ENCODE data around the gene TRAM2.
A peak's percentile ranks its signal among the peaks of the same experiment; 100 is the strongest.

Gene TRAM2

GRCh38 chr6:52566853-52567279, 10.0 kb downstream of the TRAM2 start:
- no peak for TF ChIP-seq Cebpa-rat (IDR thresholded peaks at IDR 0.05)
- Histone ChIP-seq H3K36me3 (peaks cover 5 to 65% (median 42%) of the 10 kb centered on the region in 11 experiments; a peak in 19 of 22 replicates), H3K4me3 (no peak overlapping the region), H3K4me1 (peaks cover 24 to 82% (median 58%) of the 10 kb centered on the region in 10 experiments), H3K9ac (no peak overlapping the region), H3K4me2 (peak overlapping the region; percentile 2 to 70 (median 51); a peak in 19 of 22 replicates), H3K27ac (no peak overlapping the region), H4K20me1 (peaks cover 24 to 100% (median 74%) of the 10 kb centered on the region in 11 experiments; a peak in 20 of 22 replicates), H3K27me3 (no peaks in the 10 kb centered on the region), H3K9me3 (replicated peaks in 1 of 11) (0 out of 22 replicates have a peak, but pooled peaks cover 0 to 3% (median 0%) of the 10 kb centered on the region in 11 experiments)

- Histone ChIP-seq H3K9me3 (replicated peaks in 1 of 11) (0 out of 22 replicates have a peak, but pooled peaks cover 0 to 3% (median 0%) of the 10 kb centered on the region in 11 experiments), H3K4me3 (no peak overlapping the region), H3K36me3 (peaks cover 5 to 67% (median 43%) of the 10 kb centered on the region in 11 experiments; a peak in 19 of 22 replicates), H4K20me1 (peaks cover 17 to 100% (median 71%) of the 10 kb centered on the region in 11 experiments; a peak in 20 of 22 replicates), H3K9ac (no peak overlapping the region), H3K4me2 (peak overlapping the region; percentile 6 to 70 (median 51); a peak in 20 of 22 replicates), H3K27ac (no peak overlapping the region), H3K4me1 (peaks cover 18 to 76% (median 52%) of the 10 kb centered on the region in 10 experiments), H3K27me3 (no peaks in the 10 kb centered on the region)
- TF ChIP-seq Cebpa-rat (IDR thresholded peaks at IDR 0.05): no peak
These were observed 10.7 kb downstream of the TRAM2 start for GRCh38 chr6:52566201-52566600.

GRCh38 chr6:52564856-52565255, 12.0 kb downstream of the TRAM2 start:
- no peak overlapping the region for H3K27ac ChIP-seq
- H3K4me2 ChIP-seq: peak overlapping the region in 4 of 11 experiments; percentile 31 to 66 (median 58); a peak in 6 of 22 replicates
- peaks cover 14 to 100% (median 62%) of the 10 kb centered on the region in 11 experiments; a peak in 20 of 22 replicates for H4K20me1 ChIP-seq

DNA sequence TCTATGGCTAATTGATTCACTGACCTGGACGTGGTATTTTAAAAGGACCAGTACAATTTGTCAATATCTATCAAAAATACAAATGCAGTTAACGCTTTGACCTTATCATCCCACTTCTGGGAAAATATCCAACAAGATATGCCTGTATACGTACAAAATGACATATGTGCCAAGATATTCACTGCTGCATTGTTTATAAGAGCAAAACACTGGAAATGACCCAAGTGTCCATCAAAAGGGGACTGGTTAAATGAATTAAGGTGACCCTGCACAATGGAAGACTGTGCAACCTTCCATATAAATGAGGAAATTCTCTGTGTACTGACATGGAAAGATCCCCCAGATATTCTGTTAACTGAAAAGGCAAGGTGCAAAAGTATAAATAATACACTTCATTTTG, 13.9 kb downstream of the TRAM2 start:
- Histone ChIP-seq H4K20me1 (peaks cover 13 to 100% (median 44%) of the 10 kb centered on the region in 11 experiments; a peak in 19 of 22 replicates), H3K4me2 (peak overlapping the region in 3 of 11 experiments; percentile 23 to 31 (median 27); a peak in 1 of 22 replicates), H3K27ac (no peak overlapping the region), H3K27me3 (no peaks in the 10 kb centered on the region), H3K36me3 (peaks cover 0 to 51% (median 30%) of the 10 kb centered on the region in 11 experiments; a peak in 19 of 22 replicates), H3K4me3 (no peak overlapping the region), H3K9ac (no peak overlapping the region), H3K4me1 (peaks cover 26 to 78% (median 62%) of the 10 kb centered on the region in 10 experiments), H3K9me3 (replicated peaks in 1 of 11) (0 out of 22 replicates have a peak, but pooled peaks cover 0 to 3% (median 0%) of the 10 kb centered on the region in 11 experiments)
- TF ChIP-seq Cebpa-rat (IDR thresholded peaks at IDR 0.05): no peak

More at GRCh38 chr6:52564856-52565255, 12.0 kb downstream of the TRAM2 start:
- Histone ChIP-seq H3K27me3 (no peaks in the 10 kb centered on the region), H3K4me1 (peaks cover 10 to 70% (median 48%) of the 10 kb centered on the region in 10 experiments), H3K4me3 (no peak overlapping the region), H3K9me3 (replicated peaks in 1 of 11) (0 out of 22 replicates have a peak, but pooled peaks cover 0 to 3% (median 0%) of the 10 kb centered on the region in 11 experiments), H3K36me3 (peaks cover 5 to 67% (median 47%) of the 10 kb centered on the region in 11 experiments; a peak in 19 of 22 replicates), H3K9ac (no peak overlapping the region)
- no peak for TF ChIP-seq Cebpa-rat (IDR thresholded peaks at IDR 0.05)

DNA sequence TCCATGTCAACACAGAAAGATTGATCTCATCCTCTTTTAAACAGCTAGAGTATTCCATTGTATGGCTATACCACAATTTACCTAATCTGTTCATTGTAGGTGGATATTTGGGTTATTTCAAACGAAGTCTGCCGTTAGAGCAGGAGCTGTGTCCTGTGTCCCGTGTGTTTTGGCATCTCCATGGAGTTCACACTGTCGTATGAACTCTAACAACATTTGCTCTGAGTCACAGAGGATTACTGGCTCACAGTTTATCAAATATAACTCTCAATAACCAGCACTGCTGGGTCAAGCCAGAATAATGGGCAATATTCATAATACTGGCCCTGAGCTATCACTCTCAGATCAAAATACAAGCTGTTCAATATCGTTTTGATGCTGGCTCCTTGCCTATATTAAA, 16.4 kb downstream of the TRAM2 start:
- Histone ChIP-seq H3K9ac (no peak overlapping the region), H4K20me1 (peaks cover 0 to 100% (median 23%) of the 10 kb centered on the region in 11 experiments; a peak in 17 of 22 replicates), H3K4me3 (no peak overlapping the region), H3K4me2 (0 out of 22 replicates have a peak overlapping the region, but pooled peaks of 1 of the 11 experiments have one; percentile 18), H3K36me3 (peaks cover 0 to 26% (median 10%) of the 10 kb centered on the region in 11 experiments; a peak in 12 of 22 replicates), H3K9me3 (replicated peaks in 1 of 11) (0 out of 22 replicates have a peak, but pooled peaks cover 0 to 3% (median 0%) of the 10 kb centered on the region in 11 experiments), H3K27ac (no peak overlapping the region), H3K27me3 (no peaks in the 10 kb centered on the region), H3K4me1 (peaks cover 26 to 78% (median 62%) of the 10 kb centered on the region in 10 experiments)
- no peak for TF ChIP-seq Cebpa-rat (IDR thresholded peaks at IDR 0.05)

GRCh38 chr6:52558266-52559000, 18.4 kb downstream of the TRAM2 start:
- Histone ChIP-seq H3K36me3 (peaks cover 0 to 26% (median 6%) of the 10 kb centered on the region in 11 experiments; a peak in 9 of 22 replicates), H3K4me2 (peak overlapping the region; percentile 78 to 98 (median 91)), H3K27ac (peak overlapping the region in 10 of 11 experiments; percentile 39 to 66 (median 62); a peak in 21 of 22 replicates), H3K4me1 (peaks cover 27 to 68% (median 54%) of the 10 kb centered on the region in 10 experiments), H3K9ac (peak overlapping the region; percentile 7 to 60 (median 43); a peak in 17 of 22 replicates), H3K9me3 (replicated peaks in 1 of 11) (0 out of 22 replicates have a peak, but pooled peaks cover 0 to 3% (median 0%) of the 10 kb centered on the region in 11 experiments), H4K20me1 (peaks cover 0 to 100% (median 9%) of the 10 kb centered on the region in 11 experiments; a peak in 11 of 22 replicates), H3K27me3 (no peaks in the 10 kb centered on the region), H3K4me3 (peak overlapping the region in 6 of 10 experiments; percentile 12 to 43 (median 24); a peak in 8 of 20 replicates)
- no peak for TF ChIP-seq Cebpa-rat (IDR thresholded peaks at IDR 0.05)

- peak overlapping the region; percentile 78 to 98 (median 91) for H3K4me2 ChIP-seq
- peak overlapping the region in 10 of 11 experiments; percentile 39 to 66 (median 62); a peak in 21 of 22 replicates for H3K27ac ChIP-seq
- H3K27me3 ChIP-seq: no peaks in the 10 kb centered on the region
- H3K4me3 ChIP-seq: peak overlapping the region in 6 of 10 experiments; percentile 12 to 43 (median 24); a peak in 8 of 20 replicates
- peak overlapping the region; percentile 7 to 60 (median 43); a peak in 17 of 22 replicates for H3K9ac ChIP-seq
- peaks cover 0 to 100% (median 16%) of the 10 kb centered on the region in 11 experiments; a peak in 13 of 22 replicates for H4K20me1 ChIP-seq
- H3K36me3 ChIP-seq: peaks cover 0 to 30% (median 9%) of the 10 kb centered on the region in 11 experiments; a peak in 10 of 22 replicates
- 0 out of 22 replicates have a peak, but pooled peaks cover 0 to 3% (median 0%) of the 10 kb centered on the region in 11 experiments for H3K9me3 ChIP-seq (replicated peaks in 1 of 11)
- peaks cover 31 to 70% (median 60%) of the 10 kb centered on the region in 10 experiments for H3K4me1 ChIP-seq
- no peak for TF ChIP-seq Cebpa-rat (IDR thresholded peaks at IDR 0.05)
These were observed 19.2 kb downstream of the TRAM2 start for GRCh38 chr6:52557389-52558265.
